Colonic mucosa (tissue), 4 donors: ENCODE data around the gene CNIH3. TPM values are rescaled to one million over a fixed set of nuclear protein-coding genes. Genes with fewer than 3 reads are reported as not detected.

ENCODE experiments used
- DNase-seq: peaks from one replicate; pipeline ENCODE4 v3.0.0-alpha.2; 2020
- H3K27ac ChIP-seq: fragments of 200-600 bp; one replicate; pipeline ENCODE4 v1.8.0; 2021
- H3K27me3 ChIP-seq: fragments of 200-600 bp; one replicate; pipeline ENCODE4 v1.8.0; 2021
- H3K36me3 ChIP-seq: fragments of 200-600 bp; one replicate; pipeline ENCODE4 v1.8.0; 2021
- H3K4me1 ChIP-seq: fragments of 200-600 bp; one replicate; pipeline ENCODE4 v1.8.0; 2021; ENCODE audit warnings: mild to moderate bottlenecking
- H3K4me3 ChIP-seq: fragments of 200-600 bp; one replicate; pipeline ENCODE4 v1.8.0; 2021
- H3K9ac ChIP-seq, 2 donors: one replicate each; pipeline ENCODE4 v1.7.0; 2013; ENCODE audit warnings: control low read depth in 2 of 2, low read depth in 2 of 2, low read length in 2 of 2
- H3K9me3 ChIP-seq: fragments of 200-600 bp; one replicate; pipeline ENCODE4 v1.8.0; 2021
- intact Hi-C: fragments of 100-400 bp; cut with DNase I; formaldehyde crosslinking; loops from one replicate; pipeline ENCODE4 v1.14.1; 2022
- total RNA-seq, 2 donors: library from RNA; stranded (reverse); fragmentation: NEBNext Ultra II Directional in 1 of 2; extraction: Animal tissue kit (Norgen Biotek cat#: 25700) in 1 of 2; gene quantifications; one replicate each; pipeline ENCODE4 v1.2.1, GENCODE V29; 2021
- TF ChIP-seq, protein P1 (sequence below): fragments of 200-600 bp; IDR thresholded peaks from one replicate; pipeline ENCODE4 v1.8.0; 2022; ENCODE audit warnings: antibody characterized with exemption, mild to moderate bottlenecking
- donor health status: healthy.
- donor health status: DM: no; HTN: no; CAD: no.
- donor health status: DM: no; HTN: no; CAD: no.

CNIH3 gene
- total RNA-seq, 2 donors from 2014 or later, result 0.69 to 1.4 TPM

DNA sequence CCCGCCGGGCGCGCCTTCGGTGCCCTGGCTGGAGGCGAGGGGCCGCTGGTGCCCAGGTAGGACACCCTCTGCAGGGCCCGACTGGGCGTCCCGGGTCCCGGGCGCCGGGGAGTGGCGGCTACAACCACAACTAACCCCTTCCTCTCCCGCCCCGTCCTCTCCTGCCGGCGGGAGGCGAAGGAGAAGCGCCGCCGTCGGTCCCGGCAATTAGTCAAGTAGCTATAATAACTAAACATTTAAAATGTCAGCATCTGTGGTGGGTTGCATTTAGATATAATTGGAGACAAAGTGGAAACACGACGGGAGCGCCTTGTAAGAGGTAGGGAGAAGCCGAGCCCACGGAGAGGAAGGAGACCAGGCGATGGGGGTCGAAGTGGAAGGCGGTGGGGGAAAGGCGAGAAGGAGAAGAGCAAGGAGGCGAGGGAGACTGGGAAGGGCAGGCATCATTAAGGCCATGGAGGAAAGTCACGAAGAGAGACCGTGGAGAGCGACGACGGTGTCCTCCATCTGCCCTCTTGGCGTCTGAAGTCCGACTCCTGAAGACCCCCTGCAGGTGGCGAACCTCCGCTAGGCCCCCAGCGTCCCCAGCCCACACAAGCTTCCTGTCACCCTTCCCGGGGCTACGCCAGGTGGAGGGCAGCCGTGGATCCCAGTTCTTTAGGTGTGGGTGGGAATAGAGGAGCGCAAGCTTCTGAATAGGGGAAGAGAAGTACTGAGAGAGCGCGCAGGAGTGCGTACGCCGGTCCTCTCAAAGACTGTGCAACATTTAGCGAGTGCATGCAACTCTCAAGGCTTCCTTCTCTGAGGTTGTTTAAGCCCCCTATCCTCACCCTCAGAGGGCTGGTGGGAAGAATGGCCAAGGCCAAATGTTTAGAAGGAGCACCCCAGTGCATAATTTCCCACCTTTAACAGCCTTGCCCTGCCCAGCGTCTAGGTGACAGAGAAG, 1.6 kb downstream of the CNIH3 start:
- Histone ChIP-seq H3K27me3 (peaks cover 41% of the 10 kb centered on the region), H3K36me3 (no peaks in the 10 kb centered on the region), H3K4me1 (peaks cover 4% of the 10 kb centered on the region), H3K4me3 (no peak overlapping the region), H3K9ac (no peak overlapping the region), H3K27ac (no peak overlapping the region), H3K9me3 (no peaks in the 10 kb centered on the region)
- intact Hi-C loops, result no loop called here
- TF ChIP-seq, protein P1, sequence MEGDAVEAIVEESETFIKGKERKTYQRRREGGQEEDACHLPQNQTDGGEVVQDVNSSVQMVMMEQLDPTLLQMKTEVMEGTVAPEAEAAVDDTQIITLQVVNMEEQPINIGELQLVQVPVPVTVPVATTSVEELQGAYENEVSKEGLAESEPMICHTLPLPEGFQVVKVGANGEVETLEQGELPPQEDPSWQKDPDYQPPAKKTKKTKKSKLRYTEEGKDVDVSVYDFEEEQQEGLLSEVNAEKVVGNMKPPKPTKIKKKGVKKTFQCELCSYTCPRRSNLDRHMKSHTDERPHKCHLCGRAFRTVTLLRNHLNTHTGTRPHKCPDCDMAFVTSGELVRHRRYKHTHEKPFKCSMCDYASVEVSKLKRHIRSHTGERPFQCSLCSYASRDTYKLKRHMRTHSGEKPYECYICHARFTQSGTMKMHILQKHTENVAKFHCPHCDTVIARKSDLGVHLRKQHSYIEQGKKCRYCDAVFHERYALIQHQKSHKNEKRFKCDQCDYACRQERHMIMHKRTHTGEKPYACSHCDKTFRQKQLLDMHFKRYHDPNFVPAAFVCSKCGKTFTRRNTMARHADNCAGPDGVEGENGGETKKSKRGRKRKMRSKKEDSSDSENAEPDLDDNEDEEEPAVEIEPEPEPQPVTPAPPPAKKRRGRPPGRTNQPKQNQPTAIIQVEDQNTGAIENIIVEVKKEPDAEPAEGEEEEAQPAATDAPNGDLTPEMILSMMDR, result no peak
- no peak for DNase-seq

DNA sequence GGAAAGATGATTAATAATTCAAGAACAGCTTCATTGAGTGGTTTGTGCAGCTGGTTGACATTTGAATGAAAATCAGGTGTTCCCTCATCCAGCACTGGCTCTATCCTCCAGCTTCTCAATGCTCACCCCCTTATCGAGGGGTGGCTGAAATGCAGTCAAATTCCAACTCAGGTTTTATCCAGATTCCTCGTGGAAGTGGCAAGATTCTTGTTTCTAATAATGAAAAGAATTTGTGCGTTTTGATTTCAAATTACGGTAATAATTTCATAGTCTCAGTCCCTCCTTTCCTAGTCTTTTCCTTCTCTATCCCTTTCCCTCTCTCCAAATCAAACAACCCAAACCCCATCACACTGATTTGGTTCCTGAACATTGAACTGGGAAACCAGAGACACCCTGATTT, 3.1 kb downstream of the CNIH3 start:
- intact Hi-C loops, result no loop called here
- TF ChIP-seq, protein P1, result no peak
- DNase-seq, result no peak
- peaks cover 4% of the 10 kb centered on the region for H3K4me1 ChIP-seq
- peaks cover 41% of the 10 kb centered on the region for H3K27me3 ChIP-seq
- no peak overlapping the region for H3K27ac ChIP-seq
- H3K9ac ChIP-seq, result no peak overlapping the region
- no peaks in the 10 kb centered on the region for H3K9me3 ChIP-seq
- no peak overlapping the region for H3K4me3 ChIP-seq
- no peaks in the 10 kb centered on the region for H3K36me3 ChIP-seq

DNA sequence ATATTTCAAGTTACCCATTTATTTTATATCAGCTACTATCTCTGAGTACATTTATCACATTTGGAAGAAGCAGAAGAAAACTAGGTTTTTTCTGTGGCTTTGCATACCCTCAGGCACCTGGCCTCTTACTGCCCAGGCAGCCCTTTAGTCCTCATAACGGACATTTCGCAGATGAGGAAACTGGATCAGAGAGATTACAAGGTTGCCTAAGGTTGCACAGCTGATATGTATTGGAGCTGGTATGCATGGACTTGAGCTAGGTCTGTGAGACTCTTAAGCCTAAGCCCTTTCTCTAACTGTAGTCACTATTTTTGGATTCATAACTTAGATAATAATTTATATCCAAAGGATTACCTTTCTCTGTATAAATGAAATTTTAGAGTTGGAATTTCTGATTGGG, 4.0 kb downstream of the CNIH3 start:
- TF ChIP-seq, protein P1, result no peak
- no peak overlapping the region for H3K27ac ChIP-seq
- H3K36me3 ChIP-seq, result no peaks in the 10 kb centered on the region
- intact Hi-C loops, result no loop called here
- no peak overlapping the region for H3K4me3 ChIP-seq
- no peak for DNase-seq
- no peaks in the 10 kb centered on the region for H3K9me3 ChIP-seq
- H3K27me3 ChIP-seq, result peaks cover 41% of the 10 kb centered on the region
- H3K9ac ChIP-seq, result no peak overlapping the region
- peaks cover 4% of the 10 kb centered on the region for H3K4me1 ChIP-seq

DNA sequence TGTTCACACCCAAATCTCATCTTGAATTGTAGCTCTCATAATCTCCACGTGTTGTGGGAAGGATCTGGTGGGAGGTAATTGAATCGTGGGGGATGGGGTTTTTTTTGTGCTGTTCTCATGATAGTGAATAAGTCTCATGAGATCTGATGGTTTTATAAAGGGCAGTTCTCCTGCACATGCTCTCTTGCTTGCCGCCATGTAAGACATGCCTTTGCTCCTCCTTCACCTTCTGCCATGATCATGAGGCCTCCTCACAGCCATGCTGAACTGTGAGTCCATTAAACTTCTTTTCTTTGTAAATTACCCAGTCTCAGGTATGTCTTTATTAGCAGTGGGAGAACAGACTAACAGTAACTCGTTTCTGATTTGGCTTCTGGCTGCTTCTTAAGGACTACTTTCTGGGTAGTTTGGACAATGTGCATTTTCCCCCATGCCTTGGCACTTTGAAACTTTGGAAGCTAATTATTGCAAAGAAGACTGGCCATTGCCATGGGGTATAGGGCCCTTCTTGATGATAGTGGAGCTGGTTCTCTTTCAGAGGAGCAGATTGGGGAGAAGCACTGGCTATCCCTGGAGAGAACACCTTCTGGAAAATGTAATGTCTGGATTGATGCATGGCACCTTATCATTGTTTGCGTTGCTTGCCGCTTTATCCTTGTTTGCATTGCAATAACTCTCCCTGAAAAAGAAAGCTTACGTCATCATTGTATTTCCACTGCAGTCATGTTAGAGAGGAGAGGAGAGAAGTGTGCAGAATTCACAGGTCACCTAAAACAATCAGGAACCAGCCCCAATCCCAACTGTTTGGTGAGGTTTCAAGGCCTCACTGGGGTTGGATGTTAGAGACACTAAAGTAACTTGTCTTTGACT, 5.9 kb downstream of the CNIH3 start:
- peaks cover 22% of the 10 kb centered on the region for H3K27me3 ChIP-seq
- no peak overlapping the region for H3K27ac ChIP-seq
- no peak overlapping the region for H3K9ac ChIP-seq
- no peak overlapping the region for H3K4me3 ChIP-seq
- no peaks in the 10 kb centered on the region for H3K9me3 ChIP-seq
- TF ChIP-seq, protein P1, result no peak
- intact Hi-C loops, result no loop called here
- no peaks in the 10 kb centered on the region for H3K4me1 ChIP-seq
- no peaks in the 10 kb centered on the region for H3K36me3 ChIP-seq
- no peak for DNase-seq

DNA sequence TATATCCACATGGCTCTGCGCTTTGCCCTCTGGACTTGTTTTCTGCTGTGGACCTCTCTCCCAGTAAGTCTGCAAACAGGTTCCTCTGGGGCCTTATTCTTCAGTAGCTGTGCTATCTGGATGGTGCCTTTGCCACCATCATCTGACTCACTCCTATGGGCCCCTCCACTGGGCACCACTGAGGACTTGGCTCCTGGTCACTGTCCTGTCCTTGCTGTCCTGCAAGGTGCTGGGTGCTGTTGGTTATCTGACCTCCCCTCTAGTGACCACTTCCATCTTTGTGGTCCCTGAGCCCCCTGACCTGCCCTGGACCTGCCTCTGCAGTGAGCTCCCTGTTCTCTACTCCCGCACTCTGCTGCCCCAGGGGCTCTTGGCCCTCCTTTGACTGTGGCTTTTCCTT, 6.7 kb downstream of the CNIH3 start:
- Histone ChIP-seq H3K27me3 (peaks cover 14% of the 10 kb centered on the region), H3K9ac (no peak overlapping the region), H3K36me3 (no peaks in the 10 kb centered on the region), H3K9me3 (no peaks in the 10 kb centered on the region), H3K4me1 (no peaks in the 10 kb centered on the region), H3K27ac (no peak overlapping the region), H3K4me3 (no peak overlapping the region)
- DNase-seq, result no peak
- TF ChIP-seq, protein P1, result no peak
- intact Hi-C loops, result no loop called here
